SK-N-SH treated with all-trans-retinoic acid at 6 μM for 48 hours (cell line): ENCODE results near the gene PSMA4.

Experiments
- ATAC-seq: fragments of 200-7000 bp; cut with Tn5 transposase; 3 replicates; pipeline ENCODE4 v1.9.1; 2020; ENCODE audit warnings: mild to moderate bottlenecking, moderate library complexity
- ARNTL ChIP-seq: fragments of 450-650 bp; formaldehyde crosslinking; IDR thresholded peaks from 2 replicates; pipeline ENCODE4 v1.5.0; 2020; ENCODE audit warnings: low read depth, mild to moderate bottlenecking, moderate library complexity, borderline replicate concordance
- BACH2 ChIP-seq: fragments of 250-450 bp; sonication (Bioruptor Pico); IDR thresholded peaks from 2 replicates; pipeline ENCODE4 v1.9.0; 2021; ENCODE audit warnings: mild to moderate bottlenecking, borderline replicate concordance
- CSDC2 ChIP-seq: fragments of 250-450 bp; sonication (Bioruptor Pico); IDR thresholded peaks from 2 replicates; pipeline ENCODE4 v1.5.0; 2020; ENCODE audit warnings: mild to moderate bottlenecking, moderate library complexity
- ESRRG ChIP-seq: fragments of 250-450 bp; sonication (Bioruptor Pico); IDR thresholded peaks from 2 replicates; pipeline ENCODE4 v1.6.1; 2021; ENCODE audit warnings: mild to moderate bottlenecking
- GLIS3 ChIP-seq: fragments of 250-450 bp; sonication (Bioruptor Pico); IDR thresholded peaks from 2 replicates; pipeline ENCODE4 v1.5.0; 2020; ENCODE audit warnings: mild to moderate bottlenecking, moderate library complexity
- ISL1 ChIP-seq: fragments of 250-450 bp; sonication (Bioruptor Pico); IDR thresholded peaks from 2 replicates; pipeline ENCODE4 v2.1.2; 2022; ENCODE audit warnings: mild to moderate bottlenecking, moderate library complexity
- OSR1 ChIP-seq: fragments of 250-450 bp; sonication (Bioruptor Pico); IDR thresholded peaks from 2 replicates; pipeline ENCODE4 v1.8.0; 2022; ENCODE audit warnings: moderate library complexity, mild to moderate bottlenecking, inconsistent platforms
- PPARA ChIP-seq: fragments of 250-450 bp; sonication (Bioruptor Pico); IDR thresholded peaks from 2 replicates; pipeline ENCODE4 v1.5.0; 2020; ENCODE audit warnings: mild to moderate bottlenecking, borderline replicate concordance
- RARB ChIP-seq: fragments of 250-450 bp; sonication (Bioruptor Pico); IDR thresholded peaks from 2 replicates; pipeline ENCODE4 v1.8.0; 2021; ENCODE audit warnings: mild to moderate bottlenecking, moderate library complexity
- SNAI2 ChIP-seq: fragments of 250-450 bp; sonication (Bioruptor Pico); IDR thresholded peaks from 2 replicates; pipeline ENCODE4 v1.5.0; 2020; ENCODE audit warnings: mild to moderate bottlenecking, moderate library complexity
- TCF4 ChIP-seq: fragments of 250-450 bp; sonication (Bioruptor Pico); IDR thresholded peaks from 2 replicates; pipeline ENCODE4 v1.8.0; 2021; ENCODE audit warnings: mild to moderate bottlenecking, moderate library complexity, borderline replicate concordance
- TOX ChIP-seq: fragments of 250-450 bp; sonication (Bioruptor Pico); IDR thresholded peaks from 2 replicates; pipeline ENCODE4 v1.8.0; 2021; ENCODE audit warnings: mild to moderate bottlenecking, moderate library complexity, borderline replicate concordance
- ZC3H10 ChIP-seq: fragments of 250-450 bp; sonication (Bioruptor Pico); IDR thresholded peaks from 2 replicates; pipeline ENCODE4 v1.5.1; 2021; ENCODE audit warnings: mild to moderate bottlenecking, moderate library complexity
- ZFP3 ChIP-seq: fragments of 250-450 bp; sonication (Bioruptor Pico); IDR thresholded peaks from 2 replicates; pipeline ENCODE4 v1.5.0; 2020; ENCODE audit warnings: mild to moderate bottlenecking, moderate library complexity
- ZFP30 ChIP-seq: fragments of 450-650 bp; formaldehyde crosslinking; IDR thresholded peaks from 2 replicates; pipeline ENCODE4 v1.5.0; 2022; ENCODE audit warnings: mild to moderate bottlenecking, moderate library complexity
- ZNF565 ChIP-seq: fragments of 450-650 bp; formaldehyde crosslinking; conservative IDR thresholded peaks from 2 replicates; pipeline ENCODE4 v1.5.0; 2020; ENCODE audit warnings: low read depth, mild to moderate bottlenecking, moderate library complexity
- ZNF70 ChIP-seq: fragments of 450-650 bp; formaldehyde crosslinking; IDR thresholded peaks from 2 replicates; pipeline ENCODE4 v1.5.0; 2020; ENCODE audit warnings: mild to moderate bottlenecking, moderate library complexity
- ZNF8 ChIP-seq: fragments of 450-650 bp; formaldehyde crosslinking; IDR thresholded peaks from 2 replicates; pipeline ENCODE4 v1.5.0; 2020; ENCODE audit warnings: mild to moderate bottlenecking, moderate library complexity
- TF ChIP-seq, protein P1 (sequence below): fragments of 250-450 bp; sonication (Bioruptor Pico); IDR thresholded peaks from 2 replicates; pipeline ENCODE4 v1.5.0; 2020; ENCODE audit warnings: mild to moderate bottlenecking, moderate library complexity
- TF ChIP-seq, protein P2 (sequence below): fragments of 250-450 bp; sonication (Bioruptor Pico); IDR thresholded peaks from 2 replicates; pipeline ENCODE4 v1.8.0; 2020; ENCODE audit warnings: mild to moderate bottlenecking, moderate library complexity, borderline replicate concordance
- TF ChIP-seq, protein P3 (sequence below): fragments of 250-450 bp; sonication (Bioruptor Pico); IDR thresholded peaks from 2 replicates; pipeline ENCODE4 v1.8.0; 2021; ENCODE audit warnings: low read depth, mild to moderate bottlenecking, moderate library complexity, borderline replicate concordance
- TF ChIP-seq, protein P4 (sequence below): fragments of 250-450 bp; sonication (Bioruptor Pico); IDR thresholded peaks from 2 replicates; pipeline ENCODE4 v1.5.1; 2020; ENCODE audit warnings: low read depth, mild to moderate bottlenecking, moderate library complexity

PSMA4 gene

DNA sequence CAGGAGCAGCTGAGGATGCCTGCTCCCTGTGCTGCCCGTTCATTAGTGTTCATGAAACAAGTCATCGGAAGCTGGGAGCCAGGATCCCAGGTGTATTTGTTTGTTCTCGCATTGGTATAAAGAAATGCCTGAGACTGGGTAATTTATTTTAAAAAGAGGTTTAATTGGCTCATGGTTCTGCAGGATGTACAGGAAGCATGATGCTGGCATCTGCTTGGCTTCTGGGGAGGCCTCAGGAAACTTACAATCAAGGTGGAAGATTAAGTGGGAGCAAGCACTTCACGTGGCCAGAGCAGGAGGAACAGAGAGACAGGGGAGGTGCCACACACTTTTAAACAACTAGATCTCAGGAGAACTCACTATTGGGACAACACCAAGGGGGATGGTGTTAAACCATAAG is 38.4 kb upstream of the PSMA4 start (continued):
- TF ChIP-seq, protein P1, sequence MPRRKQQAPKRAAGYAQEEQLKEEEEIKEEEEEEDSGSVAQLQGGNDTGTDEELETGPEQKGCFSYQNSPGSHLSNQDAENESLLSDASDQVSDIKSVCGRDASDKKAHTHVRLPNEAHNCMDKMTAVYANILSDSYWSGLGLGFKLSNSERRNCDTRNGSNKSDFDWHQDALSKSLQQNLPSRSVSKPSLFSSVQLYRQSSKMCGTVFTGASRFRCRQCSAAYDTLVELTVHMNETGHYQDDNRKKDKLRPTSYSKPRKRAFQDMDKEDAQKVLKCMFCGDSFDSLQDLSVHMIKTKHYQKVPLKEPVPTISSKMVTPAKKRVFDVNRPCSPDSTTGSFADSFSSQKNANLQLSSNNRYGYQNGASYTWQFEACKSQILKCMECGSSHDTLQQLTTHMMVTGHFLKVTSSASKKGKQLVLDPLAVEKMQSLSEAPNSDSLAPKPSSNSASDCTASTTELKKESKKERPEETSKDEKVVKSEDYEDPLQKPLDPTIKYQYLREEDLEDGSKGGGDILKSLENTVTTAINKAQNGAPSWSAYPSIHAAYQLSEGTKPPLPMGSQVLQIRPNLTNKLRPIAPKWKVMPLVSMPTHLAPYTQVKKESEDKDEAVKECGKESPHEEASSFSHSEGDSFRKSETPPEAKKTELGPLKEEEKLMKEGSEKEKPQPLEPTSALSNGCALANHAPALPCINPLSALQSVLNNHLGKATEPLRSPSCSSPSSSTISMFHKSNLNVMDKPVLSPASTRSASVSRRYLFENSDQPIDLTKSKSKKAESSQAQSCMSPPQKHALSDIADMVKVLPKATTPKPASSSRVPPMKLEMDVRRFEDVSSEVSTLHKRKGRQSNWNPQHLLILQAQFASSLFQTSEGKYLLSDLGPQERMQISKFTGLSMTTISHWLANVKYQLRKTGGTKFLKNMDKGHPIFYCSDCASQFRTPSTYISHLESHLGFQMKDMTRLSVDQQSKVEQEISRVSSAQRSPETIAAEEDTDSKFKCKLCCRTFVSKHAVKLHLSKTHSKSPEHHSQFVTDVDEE (CRISPR knock-in tag): no peak
- no peak for TF ChIP-seq CSDC2
- TF ChIP-seq, all 23 proteins: peak for 0

DNA sequence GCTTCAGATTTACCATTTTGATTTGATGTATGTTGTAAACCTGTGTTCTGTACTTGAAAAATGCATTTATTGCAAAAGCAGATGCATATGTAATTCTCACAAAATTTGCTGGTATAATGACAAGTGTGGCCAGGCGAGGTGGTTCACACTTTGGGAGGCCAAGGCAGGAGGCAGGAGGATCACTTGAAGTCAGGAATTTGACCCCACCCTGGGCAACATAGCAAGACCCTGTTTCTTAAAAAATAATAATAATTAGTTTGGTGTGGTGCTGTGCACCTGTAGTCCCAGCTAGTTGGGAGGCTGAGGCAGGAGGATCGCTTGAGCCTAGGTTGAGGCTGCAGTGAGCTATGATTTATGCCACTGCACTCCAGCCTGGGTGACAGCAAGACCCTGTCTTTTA is 37.6 kb upstream of the PSMA4 start:
- TF ChIP-seq, protein P2, sequence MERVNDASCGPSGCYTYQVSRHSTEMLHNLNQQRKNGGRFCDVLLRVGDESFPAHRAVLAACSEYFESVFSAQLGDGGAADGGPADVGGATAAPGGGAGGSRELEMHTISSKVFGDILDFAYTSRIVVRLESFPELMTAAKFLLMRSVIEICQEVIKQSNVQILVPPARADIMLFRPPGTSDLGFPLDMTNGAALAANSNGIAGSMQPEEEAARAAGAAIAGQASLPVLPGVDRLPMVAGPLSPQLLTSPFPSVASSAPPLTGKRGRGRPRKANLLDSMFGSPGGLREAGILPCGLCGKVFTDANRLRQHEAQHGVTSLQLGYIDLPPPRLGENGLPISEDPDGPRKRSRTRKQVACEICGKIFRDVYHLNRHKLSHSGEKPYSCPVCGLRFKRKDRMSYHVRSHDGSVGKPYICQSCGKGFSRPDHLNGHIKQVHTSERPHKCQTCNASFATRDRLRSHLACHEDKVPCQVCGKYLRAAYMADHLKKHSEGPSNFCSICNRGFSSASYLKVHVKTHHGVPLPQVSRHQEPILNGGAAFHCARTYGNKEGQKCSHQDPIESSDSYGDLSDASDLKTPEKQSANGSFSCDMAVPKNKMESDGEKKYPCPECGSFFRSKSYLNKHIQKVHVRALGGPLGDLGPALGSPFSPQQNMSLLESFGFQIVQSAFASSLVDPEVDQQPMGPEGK (CRISPR knock-in tag): no peak
- TF ChIP-seq BACH2 (no peak), ZNF8 (CRISPR knock-in tag) (no peak), ZFP30 (CRISPR knock-in tag) (no peak), GLIS3 (CRISPR knock-in tag) (no peak), ZNF565 (CRISPR knock-in tag) (no peak), ARNTL (no peak), ZC3H10 (CRISPR knock-in tag) (no peak)
- ATAC-seq: no peak

DNA sequence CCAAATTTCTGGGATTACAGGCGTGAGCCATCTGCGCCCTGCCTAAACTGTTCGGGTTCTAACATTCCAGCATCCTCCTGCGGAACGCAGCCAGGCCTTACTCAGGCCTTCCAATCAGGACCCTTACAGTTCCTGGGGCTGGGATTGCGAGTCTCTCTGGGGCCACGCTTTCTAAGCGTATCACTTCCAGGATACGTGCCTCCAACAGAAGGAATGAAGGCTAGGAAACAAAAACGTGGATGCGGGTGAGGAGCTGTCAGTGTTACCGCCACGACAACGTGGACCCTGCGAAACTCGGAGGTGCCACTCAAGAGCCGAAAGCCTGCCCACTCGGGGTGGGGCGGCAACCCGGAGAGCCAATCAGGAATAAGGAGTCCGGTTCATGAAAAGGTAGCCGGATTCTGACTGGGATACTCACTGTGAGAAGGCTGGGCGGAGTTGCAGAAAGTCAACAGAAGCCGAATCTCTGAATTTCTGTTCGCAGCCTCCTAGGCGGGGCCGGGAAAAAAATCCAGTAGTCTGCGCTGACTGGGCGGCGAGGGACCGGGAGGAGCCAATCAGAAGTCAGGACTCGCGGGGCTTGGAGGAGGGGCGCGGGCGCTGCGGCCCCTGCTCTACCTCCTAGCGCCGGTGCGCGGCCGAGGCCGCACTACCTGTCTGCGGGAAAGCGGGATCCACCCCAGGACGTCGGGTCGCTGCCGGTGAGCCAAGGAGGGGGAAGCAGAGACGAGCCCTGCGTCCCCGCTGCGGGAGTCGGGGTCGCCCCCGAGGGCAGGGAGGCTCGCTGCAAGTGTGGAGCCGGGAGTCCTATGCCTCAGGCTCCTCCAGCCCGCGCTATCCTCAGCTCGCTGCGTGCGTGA is 33.0 kb upstream of the PSMA4 start, which contains the start of gene HYKK:
TSS of gene HYKK (plus strand) at position 607 of the 860 bp plus-strand sequence. CDS start 5,512 bp downstream, outside the sequence.
- ATAC-seq: peak; percentile 95
- TF ChIP-seq TCF4 (no peak), BACH2 (no peak), TOX (no peak), GLIS3 (CRISPR knock-in tag) (no peak)
- TF ChIP-seq, protein P3, sequence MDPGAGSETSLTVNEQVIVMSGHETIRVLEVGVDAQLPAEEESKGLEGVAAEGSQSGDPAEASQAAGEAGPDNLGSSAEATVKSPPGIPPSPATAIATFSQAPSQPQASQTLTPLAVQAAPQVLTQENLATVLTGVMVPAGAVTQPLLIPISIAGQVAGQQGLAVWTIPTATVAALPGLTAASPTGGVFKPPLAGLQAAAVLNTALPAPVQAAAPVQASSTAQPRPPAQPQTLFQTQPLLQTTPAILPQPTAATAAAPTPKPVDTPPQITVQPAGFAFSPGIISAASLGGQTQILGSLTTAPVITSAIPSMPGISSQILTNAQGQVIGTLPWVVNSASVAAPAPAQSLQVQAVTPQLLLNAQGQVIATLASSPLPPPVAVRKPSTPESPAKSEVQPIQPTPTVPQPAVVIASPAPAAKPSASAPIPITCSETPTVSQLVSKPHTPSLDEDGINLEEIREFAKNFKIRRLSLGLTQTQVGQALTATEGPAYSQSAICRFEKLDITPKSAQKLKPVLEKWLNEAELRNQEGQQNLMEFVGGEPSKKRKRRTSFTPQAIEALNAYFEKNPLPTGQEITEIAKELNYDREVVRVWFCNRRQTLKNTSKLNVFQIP (CRISPR knock-in tag): 0 out of 2 replicates have a peak, but pooled peaks have one; percentile 31

DNA sequence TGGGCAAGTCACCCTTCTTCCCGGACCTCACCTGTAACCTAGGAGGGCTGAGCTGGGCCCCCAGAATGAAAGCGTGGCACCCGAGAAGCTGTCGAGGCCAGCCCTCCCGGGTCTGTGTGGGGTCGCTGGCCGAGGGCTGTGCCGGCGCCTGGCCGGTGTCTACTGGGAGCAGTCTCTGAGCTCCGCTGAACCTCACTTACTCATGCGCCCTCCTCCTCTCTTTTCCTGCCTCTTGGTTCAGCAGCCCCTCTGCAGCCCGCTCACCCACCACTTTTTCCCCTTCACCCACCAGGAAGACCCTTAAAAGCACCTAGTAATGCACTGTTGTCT is 32.4 kb upstream of the PSMA4 start:
- TF ChIP-seq TOX: no peak
- no peak for TF ChIP-seq ZNF8 (CRISPR knock-in tag)
- TF ChIP-seq ZFP3 (CRISPR knock-in tag): no peak
- TF ChIP-seq CSDC2: no peak
- TF ChIP-seq OSR1 (CRISPR knock-in tag): no peak
- TF ChIP-seq ESRRG: no peak
- no peak for TF ChIP-seq ARNTL
- TF ChIP-seq SNAI2 (CRISPR knock-in tag): no peak
- peak; percentile 61 for ATAC-seq

DNA sequence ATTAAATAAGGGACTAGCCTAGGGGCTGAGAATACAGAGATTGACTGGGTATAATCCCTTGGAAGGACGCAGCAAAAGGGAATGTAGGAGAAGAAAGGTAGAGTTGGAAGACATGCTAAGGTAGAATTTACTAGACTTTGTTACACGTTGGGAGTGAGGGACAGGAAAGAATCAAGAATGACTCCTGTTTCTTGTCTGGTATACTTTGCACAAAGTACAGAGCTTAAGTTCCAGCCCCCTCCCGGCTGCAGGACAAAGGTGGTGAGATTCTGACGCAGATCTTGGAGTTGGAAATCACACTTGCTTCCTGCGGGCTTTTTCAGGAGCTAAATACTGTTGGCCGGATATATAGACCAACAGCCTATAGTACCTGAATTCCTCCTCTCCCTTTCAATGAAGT is 32.0 kb upstream of the PSMA4 start:
- TF ChIP-seq BACH2 (no peak), PPARA (CRISPR knock-in tag) (no peak), ESRRG (no peak), ZNF70 (CRISPR knock-in tag) (no peak), RARB (no peak), TOX (no peak), CSDC2 (no peak), ZFP3 (CRISPR knock-in tag) (no peak), ISL1 (CRISPR knock-in tag) (no peak), ZNF565 (CRISPR knock-in tag) (no peak), ZFP30 (CRISPR knock-in tag) (no peak), ARNTL (no peak)
- TF ChIP-seq, protein P1 (CRISPR knock-in tag): no peak
- TF ChIP-seq, protein P4, sequence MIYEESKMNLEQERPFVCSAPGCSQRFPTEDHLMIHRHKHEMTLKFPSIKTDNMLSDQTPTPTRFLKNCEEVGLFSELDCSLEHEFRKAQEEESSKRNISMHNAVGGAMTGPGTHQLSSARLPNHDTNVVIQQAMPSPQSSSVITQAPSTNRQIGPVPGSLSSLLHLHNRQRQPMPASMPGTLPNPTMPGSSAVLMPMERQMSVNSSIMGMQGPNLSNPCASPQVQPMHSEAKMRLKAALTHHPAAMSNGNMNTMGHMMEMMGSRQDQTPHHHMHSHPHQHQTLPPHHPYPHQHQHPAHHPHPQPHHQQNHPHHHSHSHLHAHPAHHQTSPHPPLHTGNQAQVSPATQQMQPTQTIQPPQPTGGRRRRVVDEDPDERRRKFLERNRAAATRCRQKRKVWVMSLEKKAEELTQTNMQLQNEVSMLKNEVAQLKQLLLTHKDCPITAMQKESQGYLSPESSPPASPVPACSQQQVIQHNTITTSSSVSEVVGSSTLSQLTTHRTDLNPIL (CRISPR knock-in tag): no peak
- ATAC-seq: no peak
